SKM-1 treated with dmso at 0.1 percent for 144 hours (cell line): Measurements from ENCODE around the gene REEP3.

ENCODE experiments used
- DNase-seq: peaks from one replicate; lab custom pipeline; 2025; ENCODE audit not compliant: unreplicated experiment; lab: John Stamatoyannopoulos, UW

Gene REEP3

DNA sequence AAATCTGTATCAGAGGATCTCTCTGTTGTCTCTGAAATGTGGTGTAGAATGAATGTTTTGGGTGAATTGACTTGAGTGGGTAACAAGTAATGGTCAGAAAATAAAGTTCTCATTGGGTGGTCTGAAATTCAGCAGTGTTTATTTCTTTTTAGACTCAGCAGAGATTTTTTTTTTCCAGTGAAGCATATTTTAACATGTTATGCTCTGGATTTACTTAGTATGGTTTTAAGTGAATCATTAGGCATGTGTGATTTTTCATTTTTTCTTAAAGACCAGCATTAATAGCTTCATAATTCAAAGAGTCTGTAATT, 63.5 kb downstream of the REEP3 start:
- no peak for DNase-seq

DNA sequence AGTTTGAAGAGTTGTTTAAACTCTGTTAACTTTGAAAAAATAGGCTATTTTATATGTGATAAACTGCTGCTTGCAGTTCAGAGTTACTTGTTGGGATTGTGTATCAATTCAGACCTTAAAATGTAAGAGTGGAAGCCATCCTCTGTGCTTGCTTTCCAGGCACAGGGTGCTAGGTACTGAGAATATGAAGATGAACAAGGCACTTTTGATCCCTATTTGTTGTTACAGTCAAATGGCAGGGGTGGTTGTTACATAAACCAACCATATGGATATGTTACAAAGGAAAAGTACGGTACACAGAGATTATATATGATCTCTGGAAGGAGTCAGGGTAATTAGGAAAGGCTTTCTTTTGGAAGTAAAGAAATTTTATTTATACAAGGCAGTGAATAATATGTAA, 63.8 kb downstream of the REEP3 start:
- DNase-seq = no peak

DNA sequence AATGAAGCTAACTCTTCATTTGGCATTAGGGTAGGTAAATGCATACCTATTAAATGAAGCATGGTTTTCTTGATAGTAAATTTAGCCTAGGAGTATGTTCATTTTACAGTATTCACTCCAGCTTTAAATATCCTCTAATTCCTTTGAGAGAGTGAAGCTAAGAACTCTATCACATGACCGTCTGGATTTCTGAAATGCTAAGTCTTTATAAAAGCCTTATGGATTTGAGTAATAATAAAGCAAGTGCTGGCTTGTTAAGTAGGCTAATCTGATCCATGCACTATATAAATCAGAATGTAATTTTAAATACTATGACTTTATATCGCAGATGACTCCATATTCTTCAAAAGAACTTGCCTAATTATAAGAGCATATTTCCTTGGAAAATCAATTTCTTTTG, 64.8 kb downstream of the REEP3 start:
- DNase-seq = no peak

DNA sequence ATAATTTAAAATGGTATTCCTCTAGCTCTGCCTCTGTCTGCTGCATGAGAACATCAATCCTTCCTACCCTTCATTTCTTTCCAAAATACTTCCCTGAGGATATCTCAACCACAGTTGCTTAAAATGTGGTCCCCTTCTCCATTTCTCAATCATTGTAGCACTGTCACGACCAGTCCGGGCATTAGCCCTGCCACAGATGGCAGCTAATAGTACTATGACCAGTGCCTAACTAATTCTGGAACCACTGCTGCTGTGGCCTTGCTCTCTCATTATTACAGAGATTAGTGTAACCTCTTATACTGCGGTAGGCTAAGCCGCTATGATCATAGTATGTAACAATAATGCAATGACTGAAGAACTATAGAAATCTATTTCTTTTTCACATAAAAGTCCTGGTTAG, 66.0 kb downstream of the REEP3 start:
- DNase-seq = no peak

DNA sequence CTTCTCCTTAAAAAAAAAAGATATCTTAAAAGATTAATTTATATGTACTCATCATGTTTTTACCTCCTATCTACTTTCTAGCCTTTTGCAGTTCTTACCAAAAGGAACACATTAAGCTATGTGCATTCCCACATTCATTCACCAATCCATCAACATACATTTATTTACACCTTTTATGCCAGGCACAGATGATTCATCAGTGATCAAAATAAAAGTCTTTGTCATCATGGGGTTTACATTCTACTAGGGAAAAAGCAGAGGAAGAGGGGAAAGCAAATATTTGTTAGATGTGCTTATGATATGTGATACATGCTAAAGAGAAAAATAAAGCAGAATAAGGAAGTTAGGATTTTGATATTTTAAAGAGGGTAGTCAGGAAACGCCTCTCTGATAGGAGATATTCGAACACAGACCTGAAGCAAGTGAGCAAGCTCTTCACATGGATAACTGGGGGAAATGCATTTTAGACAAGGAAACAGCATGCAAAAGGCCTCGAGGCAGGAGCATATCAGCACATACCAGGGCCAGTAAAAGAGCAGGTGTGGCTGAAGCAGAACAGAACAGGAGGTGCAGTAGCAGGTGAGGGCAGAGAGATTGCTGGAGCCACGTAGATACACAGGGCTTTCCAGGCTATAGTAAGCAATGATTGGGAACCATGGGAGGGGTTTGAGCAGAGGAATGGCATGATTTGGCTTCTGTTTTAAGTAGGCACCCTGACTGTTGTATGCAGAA, 67.4 kb downstream of the REEP3 start:
- no peak for DNase-seq

DNA sequence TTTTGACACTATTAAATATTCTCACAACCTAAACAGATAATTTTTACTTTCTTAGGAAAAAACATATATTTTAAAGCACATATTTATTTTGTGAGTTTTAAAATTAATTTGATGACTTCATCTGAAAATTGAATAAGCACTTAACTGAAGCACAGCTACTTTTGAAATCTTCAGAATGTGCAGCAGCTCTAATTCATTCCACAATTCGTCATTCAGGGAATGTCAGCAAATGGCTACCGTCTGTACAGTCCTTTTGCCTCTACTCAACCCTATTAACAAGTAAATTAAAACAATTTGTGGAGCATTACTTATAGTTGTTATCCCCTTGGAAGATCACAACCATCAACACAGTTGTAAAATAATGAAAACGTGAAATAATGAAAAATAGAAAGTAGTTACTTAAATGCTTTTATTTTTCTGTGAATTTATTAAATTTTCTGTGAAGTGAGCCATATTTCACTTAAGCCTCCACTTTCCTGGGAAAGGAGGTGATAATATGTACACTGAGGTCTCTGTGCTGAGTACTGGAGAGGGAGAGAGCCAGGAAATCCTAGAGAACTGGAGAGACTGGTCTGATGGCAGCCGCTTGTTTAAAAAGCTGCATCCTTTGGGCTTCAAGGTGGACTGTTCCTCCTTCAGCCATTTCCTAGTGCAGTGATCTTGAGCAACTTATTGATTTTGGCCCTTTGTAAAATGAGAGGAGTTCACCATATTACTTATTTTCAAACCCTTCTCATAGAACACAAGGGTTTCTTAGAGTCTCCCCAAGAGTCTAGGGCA, 70.6 kb downstream of the REEP3 start:
- DNase-seq = no peak

DNA sequence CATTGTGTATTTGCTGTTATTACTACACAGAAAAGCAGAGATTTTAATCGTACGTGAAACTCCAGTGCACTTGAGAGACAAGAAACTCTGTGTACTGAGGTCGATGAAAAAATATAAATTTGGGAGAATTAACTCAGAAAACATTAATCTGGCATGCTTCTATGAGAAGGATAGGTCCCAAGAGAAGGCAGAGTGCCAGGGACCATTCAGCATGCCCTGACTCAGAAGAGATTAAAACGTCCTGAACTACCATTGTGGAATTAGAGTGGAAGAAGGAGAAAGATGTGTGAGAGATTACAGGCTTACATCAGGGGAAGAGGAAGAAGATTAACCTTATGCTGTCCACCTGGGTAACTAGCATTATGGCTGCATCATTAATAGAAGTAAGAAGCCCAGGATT, 72.4 kb downstream of the REEP3 start:
- no peak for DNase-seq

DNA sequence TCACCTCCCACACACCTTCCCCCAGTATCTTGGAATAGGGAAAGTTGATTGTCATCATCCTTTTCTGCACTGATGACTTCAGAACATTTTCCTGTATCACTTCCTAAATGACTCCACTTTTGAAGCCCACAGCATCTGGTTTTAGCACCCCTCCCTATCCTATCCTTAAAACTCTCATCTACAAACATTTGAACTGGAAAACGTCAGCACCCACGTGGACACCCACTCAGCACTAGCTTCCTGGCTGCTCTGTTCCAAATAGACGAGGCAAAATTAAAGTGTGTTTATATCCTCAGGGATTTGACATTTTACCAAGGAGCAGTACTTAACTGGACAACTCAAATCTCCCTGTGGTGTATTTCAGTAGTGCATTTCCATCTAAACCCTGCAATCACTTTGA, 73.9 kb downstream of the REEP3 start:
- no peak for DNase-seq

DNA sequence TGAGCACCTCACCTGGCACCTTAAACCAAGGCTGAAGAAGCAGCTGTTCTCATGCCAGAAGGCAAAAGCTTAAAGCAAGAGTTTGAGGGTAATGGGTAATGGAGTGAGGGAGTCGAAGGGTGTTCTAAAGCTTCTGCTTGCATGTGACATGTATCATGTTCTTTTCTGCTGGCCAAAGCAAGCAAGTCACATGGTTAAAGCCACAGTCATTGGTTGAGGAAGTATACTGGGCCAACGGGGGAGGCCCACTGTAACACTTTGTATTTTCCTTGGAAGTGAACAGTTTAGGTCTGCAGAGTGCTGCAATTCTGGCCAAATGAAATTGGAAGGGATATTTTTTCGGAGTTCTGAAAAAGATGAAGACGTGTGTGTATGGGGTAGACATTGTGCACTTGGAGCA, 75.7 kb downstream of the REEP3 start:
- DNase-seq = no peak

DNA sequence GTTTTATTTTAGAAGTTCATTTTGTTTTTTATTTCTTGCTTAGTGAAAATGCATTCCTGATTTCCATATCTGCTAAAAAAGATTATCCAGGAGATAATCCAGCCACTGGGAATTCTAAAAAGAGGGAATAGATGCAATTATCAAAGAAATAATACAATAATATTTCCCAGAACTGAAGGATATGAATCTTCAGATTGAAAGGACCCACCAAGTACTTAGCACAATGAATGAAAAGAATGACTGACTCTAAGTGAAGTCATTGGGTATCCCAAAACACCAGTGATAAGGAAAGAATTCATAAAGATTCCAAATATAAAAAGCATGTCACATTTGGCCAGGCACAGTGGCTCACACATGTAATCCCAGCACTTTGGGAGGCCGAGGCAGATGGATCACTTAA, 79.3 kb downstream of the REEP3 start:
- no peak for DNase-seq

DNA sequence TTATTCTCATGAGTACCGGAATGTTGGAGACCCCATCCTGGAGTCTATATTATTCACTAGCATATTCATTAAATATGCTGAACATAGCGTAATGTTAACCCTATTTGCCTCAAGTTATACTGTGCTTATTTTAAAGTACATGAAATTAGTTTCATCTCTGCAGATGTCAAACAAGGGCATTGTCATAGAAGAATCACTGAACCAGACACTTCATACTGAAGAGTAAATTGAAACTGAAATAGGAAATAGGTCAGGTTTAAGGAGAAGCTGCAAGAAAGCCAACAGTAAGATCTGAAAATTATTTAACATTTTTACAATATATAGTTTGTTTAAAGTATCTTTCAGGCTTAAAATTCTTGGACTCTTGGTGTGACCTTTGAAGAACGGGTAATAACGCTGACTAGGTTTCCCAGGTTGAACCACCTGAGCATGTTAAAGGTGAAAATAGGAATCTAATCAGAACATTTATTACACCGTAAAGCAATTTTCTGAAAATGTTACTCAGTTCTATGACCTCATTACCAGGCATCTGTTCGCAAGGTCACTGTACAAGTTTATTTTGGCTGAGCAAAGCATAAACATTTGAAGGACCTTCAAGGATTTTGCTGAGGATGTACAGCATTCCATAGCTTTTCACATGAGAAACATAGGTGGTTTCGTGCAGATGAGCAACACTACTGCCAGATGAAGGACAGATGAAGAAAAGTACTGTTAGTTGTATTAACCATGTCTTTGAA, 82.7 kb downstream of the REEP3 start:
- no peak for DNase-seq

DNA sequence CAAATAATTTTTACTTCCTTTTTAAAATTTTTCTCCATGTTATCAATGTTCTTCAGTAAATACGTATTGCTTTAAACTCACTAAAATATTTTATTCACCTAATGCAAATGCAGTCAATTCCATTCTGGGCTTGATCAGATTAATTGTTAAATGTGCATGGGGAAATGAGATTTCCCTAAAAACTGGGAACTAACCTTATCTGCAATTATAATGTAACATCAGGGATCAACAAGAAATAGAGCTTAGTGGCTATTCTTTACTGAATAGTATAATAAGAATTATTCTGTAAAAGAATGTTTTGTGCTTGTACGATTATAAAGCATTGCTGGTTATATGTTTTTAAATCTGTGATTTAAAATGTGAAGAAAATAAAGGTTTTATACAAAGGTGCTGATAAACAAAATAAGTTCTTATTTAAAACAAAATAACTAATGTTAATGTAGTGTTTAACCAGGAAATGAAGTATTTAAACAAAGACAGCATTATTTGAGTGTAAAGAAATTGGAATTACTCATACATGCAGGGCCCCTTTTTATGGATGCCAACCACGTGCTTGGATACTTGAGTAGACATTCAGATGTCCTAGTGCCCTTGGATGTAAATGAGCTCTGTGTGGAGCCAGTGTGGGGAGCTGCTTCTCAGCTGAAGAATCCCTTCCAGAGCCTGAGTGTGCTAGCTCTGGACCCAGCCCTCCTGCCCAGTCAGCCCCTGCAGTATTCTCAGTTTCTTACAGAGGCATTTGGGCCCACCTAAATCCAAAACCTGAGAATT, 84.2 kb downstream of the REEP3 start:
- no peak for DNase-seq

DNA sequence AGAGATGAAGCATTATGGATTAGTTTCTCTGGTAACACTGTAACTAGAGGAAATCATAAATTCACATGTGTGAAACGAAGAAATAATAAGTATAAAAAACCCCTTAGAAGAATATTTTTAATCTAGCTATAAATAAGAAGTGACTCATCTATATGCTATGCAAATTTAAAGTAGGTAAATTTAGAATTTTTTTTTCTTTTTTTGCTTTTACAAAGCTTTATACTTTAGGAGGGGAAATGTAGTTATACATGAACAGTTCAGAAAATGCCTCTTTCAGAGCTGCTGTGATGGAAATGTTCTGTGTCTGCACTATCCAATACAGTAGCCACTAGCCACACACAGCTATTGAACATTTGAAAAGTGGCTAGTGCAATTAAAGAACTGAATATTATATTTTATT, 87.3 kb downstream of the REEP3 start:
- no peak for DNase-seq

DNA sequence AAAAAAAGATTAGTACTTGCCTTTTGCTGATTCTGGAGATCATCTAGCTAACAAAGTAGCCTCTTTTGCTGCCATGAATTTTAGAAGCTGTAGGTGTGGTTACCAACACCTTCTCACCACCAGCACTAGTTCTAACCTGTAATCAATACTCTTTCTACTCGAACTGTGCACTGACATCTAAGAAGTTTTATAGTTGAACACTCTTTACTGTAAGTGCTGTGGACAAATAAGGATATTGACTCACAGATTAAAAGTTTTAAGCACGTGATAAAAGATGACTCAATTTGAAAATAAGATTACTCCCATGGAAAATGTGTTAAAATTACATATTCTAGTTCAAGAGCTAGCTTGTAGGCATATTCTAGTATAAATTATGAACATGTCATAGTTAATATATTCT, 89.9 kb downstream of the REEP3 start:
- DNase-seq = no peak

DNA sequence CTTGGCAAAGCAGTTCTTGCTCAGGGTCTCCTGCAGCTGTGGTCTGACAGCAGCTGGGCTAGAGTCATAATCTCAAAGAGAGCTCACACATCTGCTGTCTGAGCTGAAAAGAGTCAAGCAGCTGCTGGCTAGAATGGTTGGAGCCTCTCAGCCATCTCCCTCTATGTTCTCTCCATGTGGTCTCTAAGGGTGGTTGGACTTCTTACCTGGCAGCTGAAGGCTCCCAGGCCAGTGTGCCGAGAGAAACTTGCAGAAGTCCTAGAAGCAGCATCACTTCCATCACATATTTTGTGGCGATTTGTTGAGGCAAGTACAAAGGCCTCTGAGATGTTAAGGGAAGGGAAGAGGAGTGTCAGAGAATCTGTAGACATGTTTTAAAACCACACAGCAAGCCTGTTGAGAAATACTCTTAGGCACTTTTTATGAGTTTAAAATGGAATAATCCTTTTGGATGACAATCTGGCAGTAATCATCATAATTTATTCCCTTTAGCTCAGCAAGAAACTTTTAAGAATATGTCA, 93.2 kb downstream of the REEP3 start:
- no peak for DNase-seq

DNA sequence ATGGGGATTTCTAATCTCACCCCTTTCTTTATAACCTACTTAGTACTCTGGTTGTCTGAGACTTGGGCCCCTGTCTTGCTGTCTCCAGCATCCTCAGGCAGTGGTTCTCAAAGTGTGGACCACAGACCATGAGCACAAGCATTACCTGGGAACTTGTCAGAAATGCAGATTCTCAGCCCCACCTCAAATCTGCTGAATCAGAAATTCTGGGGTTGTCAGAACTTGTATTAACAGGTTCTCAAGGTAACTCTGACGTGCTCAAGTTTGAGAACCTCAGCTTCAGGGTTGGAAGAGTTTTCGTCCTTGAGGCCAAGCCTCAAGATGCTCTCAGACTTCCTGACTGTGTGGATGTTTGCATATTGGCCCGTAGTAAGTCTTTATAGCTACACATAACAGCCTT, 97.4 kb downstream of the REEP3 start:
- no peak for DNase-seq

DNA sequence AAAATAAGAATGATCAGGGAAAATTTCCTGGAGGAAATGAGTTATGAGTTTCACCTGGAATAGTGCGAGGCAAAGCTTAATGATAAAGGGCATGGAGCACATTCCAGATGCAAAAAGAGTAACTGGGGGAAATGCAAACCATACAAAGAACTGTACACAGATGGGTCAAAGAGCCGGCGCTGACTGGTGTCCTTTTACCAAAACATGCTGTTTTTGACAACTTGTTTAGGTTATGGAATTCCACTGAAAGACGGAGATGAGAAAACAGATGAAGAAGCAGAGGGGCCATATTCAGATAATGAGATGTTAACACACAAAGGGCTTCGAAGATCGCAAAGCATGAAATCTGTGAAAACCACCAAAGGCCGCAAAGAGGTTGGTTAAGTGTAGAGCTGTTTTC, 98.2 kb downstream of the REEP3 start:
- no peak for DNase-seq

DNA sequence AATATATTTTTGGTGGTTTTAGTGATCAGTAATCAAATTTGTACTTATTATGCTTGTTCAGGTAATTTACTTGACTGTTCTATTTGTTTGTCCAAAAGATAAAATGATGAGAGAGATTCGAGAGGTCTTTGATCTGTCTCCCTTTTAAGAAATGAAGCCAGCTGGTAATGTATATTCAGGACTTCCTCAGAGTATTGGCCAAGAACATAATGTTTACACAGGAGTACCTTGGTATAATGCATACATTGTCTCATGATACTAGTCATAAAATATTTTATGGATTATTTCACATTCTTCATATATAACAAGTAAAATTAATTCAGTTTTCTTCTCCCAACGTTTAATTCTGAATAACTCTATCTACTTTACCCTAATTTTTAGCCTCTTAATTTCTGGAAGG, 100.9 kb downstream of the REEP3 start:
- no peak for DNase-seq

DNA sequence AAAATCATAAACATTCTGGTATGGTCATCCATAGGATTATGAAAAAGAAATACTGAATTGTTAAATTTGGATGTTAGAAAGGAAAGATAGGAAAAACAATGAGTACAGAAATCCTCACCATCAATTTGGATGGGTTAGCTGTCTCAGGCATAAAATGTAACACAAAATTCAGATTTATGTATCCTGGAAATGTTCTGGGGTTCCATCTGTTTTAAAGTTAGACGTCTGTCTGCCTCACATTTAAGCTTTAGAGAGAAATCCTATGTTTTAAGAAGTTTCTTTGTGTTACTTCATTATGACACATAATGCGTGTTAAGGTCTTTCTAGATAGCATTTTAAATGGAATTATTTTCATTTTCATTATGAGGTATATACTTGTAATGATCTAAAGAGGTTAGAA, 103.5 kb downstream of the REEP3 start:
- DNase-seq = no peak

DNA sequence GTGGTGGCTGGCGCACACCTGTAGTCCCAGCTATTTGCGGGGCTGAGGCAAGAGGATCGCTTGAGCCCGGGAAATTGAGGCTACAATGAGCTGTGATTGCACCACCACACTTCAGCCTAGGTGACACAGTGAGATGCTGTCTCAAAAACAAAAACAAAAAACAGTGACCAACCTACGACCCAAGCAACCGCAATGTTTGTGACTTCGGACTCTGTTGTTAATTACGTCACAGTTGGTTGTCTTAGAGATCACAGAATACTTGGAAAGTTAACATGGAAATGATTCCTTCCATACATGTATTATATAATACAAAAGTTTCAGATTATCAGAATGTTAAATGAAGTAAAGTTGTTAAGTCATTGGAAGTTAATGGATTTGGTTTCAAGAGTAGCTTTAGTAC, 106.2 kb downstream of the REEP3 start:
- DNase-seq = no peak

DNA sequence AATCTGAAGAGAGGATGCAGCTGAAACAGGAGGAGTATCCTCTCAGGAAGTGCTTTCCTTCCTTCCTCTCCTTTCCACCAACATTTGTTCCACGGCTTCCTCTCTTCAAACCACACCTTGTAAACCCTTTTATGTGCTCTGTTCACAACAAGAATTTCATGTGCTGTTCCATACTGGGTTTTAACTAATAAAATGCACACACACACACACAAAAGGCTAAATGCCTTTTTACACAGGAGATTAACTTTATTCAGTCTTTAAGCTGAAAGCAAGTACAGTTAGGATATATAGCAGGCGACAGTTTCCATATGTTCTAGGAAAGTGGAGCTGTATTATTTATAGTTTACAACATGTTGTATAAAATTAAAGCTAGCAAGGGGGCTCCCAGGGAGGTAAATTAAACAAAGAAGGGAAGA, 106.7 kb downstream of the REEP3 start:
- no peak for DNase-seq
